ENCODE results near the gene RBM27.
"Not testable (repeated sequence)": the region's sequence is repeated elsewhere in the genome, so short reads cannot be mapped to it uniquely, and the experiment has no call there.

RBM27 gene

GRCh38 chr5:146209714-146210113, 6.3 kb downstream of the RBM27 start:
- DNase-seq (ENCODE audit: extremely low read depth, low read depth) = no peak
- no peak for TF ChIP-seq CTCF (IDR thresholded peaks at IDR 0.05; ENCODE audit: low read depth, low read length)

- not testable (repeated sequence) for DNase-seq (ENCODE audit: extremely low read depth, low read depth)
Observed at GRCh38 chr5:146210810-146211209, 7.4 kb downstream of the RBM27 start.

- TF ChIP-seq CTCF (IDR thresholded peaks at IDR 0.05; ENCODE audit: low read depth, low read length) = no peak
- no peak for DNase-seq (ENCODE audit: extremely low read depth, low read depth)
Observed at GRCh38 chr5:146213210-146213826, 9.9 kb downstream of the RBM27 start.

- DNase-seq (ENCODE audit: extremely low read depth, low read depth) = not testable (repeated sequence)
Observed at GRCh38 chr5:146214881-146215280, 11.5 kb downstream of the RBM27 start.

- no peak for TF ChIP-seq CTCF (IDR thresholded peaks at IDR 0.05; ENCODE audit: low read depth, low read length)
- DNase-seq (ENCODE audit: extremely low read depth, low read depth) = no peak
Observed at GRCh38 chr5:146218168-146218567, 14.8 kb downstream of the RBM27 start.

- no peak for DNase-seq (ENCODE audit: extremely low read depth, low read depth)
- TF ChIP-seq CTCF (IDR thresholded peaks at IDR 0.05; ENCODE audit: low read depth, low read length) = no peak
Observed at GRCh38 chr5:146219243-146219642, 15.8 kb downstream of the RBM27 start.

- no peak for TF ChIP-seq CTCF (IDR thresholded peaks at IDR 0.05; ENCODE audit: low read depth, low read length)
Observed at GRCh38 chr5:146221234-146221633, 17.8 kb downstream of the RBM27 start.

GRCh38 chr5:146222005-146222404, 18.6 kb downstream of the RBM27 start:
- TF ChIP-seq CTCF (IDR thresholded peaks at IDR 0.05; ENCODE audit: low read depth, low read length) = no peak
- DNase-seq (ENCODE audit: extremely low read depth, low read depth) = no peak

More at GRCh38 chr5:146221234-146221633, 17.8 kb downstream of the RBM27 start:
- DNase-seq (ENCODE audit: extremely low read depth, low read depth) = no peak

All from AG09319 (cell line).